ENCODE results near the gene FNDC3B.

Gene FNDC3B

DNA sequence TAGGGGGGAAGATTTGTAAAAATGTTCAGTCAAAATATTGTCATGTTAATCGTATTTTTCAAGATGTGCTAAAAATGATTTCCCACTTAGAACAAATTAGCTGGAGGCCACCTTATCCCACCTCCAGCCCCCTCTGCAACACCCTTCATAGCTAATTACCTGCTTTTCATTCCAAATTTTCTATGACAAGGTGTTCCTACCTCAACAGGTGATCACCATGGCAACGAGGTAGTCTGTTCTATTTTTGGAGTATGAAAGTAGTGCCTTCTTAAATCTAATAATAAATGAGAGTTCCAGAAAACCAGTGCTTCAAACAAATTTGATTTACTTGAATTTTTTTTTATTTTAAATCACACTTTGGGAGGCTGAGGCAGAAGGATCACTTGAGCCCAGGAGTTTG, 149.8 kb downstream of the FNDC3B start:
- DNase-seq (ENCODE audit: low read depth in 2 of 2) = no peak

DNA sequence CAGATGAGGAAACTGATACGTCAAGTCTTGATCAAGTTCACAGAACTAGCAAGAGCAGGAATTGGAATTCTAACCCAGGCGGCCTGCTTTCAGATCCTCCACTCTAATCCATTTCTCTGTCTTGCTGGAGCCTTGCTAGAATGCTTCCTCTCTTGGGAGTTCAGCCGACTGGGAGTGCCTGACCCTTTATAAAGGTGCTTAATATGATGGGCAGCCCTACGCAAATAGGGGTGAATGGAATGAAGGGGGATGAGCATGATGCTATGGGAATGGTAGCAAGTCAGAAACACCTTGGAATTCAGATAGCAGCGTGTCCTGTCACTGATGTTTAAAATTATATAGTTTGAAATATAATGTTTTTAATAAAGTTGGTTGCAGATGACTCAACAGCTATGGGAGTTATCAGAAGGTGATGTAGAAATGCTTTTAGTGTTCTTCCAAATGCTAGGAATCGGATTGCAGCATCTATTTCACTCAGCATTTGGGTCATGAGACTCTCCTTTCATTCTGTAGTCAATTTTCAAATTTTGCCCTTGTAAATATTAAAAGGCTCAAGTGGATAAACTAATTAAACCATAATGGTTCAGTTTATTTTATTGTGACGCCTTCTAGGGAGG, 150.7 kb downstream of the FNDC3B start:
- no peak for DNase-seq (ENCODE audit: low read depth in 2 of 2)

DNA sequence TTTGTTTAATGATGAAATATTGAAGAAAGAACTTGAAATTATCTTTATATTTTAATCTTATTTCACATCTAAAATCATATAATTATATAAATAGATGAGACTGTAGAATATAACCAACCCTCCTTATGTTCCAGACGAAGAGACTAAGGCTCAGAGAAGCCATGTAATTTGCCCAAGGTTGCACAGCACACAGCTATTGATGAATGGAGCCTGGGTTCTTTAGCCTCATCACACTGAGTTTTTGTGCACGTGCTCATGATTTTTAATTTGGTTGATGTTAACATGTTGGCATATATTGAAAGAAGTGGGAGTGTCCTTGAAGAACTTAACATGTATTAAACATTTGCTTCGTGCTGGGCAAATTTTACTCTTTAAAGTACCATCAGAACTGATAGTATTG, 151.6 kb downstream of the FNDC3B start:
- no peak for DNase-seq (ENCODE audit: low read depth in 2 of 2)

DNA sequence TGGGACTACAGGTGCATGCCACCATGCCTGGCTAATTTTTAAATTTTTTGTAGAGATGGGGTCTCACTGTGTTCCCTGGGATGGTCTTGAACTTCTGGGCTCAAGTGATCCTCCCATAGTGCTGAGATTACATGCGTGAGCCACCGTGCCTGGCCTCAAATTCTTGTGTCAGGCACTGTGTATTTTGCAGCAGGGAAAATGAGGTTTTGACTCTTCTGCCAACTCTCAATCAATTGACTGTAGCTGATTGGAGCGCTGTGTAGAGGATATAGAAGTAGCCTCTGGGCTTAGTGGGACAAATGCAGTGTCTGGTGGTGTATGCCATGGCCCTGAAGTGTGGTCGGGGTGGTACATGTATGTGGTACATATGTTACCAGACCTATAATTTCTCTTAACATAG, 152.3 kb downstream of the FNDC3B start:
- DNase-seq (ENCODE audit: low read depth in 2 of 2) = no peak

DNA sequence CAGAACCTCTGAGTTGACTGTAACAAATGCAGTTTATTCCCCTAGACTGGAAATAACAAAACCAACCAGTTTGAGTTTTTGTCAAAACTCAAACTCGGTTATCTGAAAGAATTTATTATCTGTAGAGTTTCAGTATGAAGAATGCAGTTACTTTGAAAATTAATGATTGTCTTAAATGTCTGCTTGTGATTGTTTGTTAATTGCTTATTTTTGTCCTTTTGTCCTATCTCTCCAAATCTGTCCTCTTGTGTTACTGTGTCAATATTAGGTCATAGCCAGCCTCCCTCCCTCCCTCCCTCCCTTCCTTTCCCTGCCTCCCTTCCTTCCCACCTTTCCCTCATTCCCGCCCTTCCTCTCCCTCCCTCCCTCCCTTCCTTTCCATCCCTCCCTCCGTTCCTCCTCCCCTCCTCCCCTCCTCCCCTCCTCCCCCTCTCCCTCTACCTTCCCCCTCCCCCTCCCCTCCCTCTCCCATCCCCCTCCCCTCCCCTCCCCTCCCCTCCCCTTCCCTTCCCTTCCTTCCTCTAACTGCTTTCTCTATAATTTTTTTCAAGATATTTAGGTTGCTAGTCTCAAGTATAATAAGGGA, 153.5 kb downstream of the FNDC3B start:
- DNase-seq (ENCODE audit: low read depth in 2 of 2) = no peak

DNA sequence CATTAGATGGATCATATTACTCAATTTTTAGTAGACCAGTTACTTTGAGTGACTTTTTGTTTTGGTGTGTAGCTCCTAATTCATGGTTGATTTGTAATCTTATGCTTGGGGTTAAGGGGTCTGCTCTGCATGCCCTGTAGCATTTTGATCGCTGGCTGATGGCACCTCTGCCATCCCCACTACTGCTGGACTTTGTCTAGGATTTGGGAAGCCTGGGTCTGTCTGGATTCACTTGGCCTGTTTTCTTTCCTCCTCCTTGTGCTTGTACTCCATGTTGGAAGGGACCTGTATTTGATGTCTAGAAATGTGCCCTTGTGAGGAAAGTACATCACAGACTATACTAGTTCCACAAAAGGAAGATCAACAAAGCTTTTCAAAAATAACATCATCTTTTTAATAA, 154.1 kb downstream of the FNDC3B start:
- no peak for DNase-seq (ENCODE audit: low read depth in 2 of 2)

DNA sequence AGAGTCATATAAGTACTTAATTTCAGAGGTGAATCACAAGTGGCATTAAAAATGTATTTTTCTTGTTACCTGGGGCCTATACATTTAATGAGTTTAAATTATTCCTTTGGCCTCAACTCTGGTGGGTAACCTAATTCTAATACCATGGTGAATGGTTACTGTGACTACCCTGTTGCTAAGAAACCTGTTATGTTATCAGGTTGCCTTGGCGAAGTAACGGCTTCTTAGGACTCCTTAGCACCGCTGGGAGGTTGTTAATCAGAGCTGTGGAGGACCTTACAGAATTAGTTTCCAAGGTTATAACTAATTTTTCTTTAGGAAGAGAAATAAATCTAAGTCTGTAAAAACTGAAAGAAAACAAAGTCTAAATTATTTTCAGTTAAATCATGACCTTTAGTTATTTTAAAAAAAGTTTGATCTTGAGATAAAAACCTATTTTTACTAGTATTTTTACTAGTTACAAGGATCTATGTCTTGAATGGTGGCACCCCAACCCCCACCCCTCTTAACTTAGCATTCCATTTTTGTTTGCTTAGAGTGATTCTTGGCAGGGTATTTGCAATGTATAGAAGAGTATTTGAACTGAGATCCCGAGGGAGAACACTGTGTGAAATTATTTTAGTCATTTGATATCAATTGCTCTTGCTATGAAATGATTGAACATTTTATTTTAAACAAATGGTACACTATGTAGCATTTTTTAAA, 155.5 kb downstream of the FNDC3B start:
- DNase-seq (ENCODE audit: low read depth in 2 of 2) = no peak

DNA sequence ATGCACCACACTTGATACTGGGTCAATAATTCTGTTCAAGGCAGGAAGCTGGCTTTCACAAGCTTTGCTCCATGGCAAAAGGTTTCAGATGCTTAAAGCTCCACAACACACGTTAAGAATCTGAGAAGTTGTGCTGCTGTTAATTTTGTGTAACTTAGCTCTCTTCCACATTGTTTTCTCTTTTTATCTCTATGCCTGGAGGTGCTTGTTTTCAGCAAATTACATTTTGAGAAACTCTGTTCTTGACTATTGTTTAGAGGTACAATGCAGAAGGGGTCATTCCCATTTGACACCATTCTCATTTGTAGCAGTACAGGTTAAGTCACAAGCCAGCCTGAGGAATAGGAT, 156.0 kb downstream of the FNDC3B start:
- no peak for DNase-seq (ENCODE audit: low read depth in 2 of 2)

DNA sequence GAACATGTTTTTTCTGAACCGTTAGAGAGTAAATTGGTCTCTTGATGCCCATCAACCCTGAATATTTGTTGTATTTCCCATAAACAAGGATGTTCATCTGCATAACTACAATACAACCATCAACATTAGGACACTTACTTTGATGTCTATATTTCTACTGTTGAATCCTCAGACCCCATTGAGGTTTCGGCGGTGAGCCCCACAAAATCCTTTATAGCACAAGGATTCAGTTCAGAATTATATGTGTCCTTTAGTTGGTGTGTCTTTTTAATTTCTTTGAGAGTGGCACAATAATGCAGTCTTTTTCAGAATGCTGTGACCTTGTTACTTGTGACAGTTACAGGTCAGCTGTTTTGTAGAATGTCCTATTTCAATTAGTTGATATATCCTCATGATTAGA, 158.0 kb downstream of the FNDC3B start:
- no peak for DNase-seq (ENCODE audit: low read depth in 2 of 2)

DNA sequence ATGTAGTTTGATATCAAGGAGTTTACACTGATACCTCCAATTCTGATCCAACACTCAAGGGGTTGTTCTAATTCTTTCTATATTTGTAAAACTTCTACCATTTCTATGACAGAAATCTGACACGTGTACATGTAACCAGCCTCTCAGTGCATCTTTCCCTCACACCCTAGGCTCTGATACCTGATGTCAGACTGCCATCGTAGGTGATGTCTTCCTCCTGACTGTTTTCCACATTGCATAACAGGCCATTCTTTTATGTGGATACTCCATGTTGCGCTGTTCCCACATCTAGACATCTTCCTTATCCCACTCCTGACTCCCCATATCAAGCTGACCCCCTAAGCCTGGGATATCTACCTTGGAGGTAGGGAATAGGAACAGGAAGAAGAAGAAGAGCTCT, 159.1 kb downstream of the FNDC3B start:
- no peak for DNase-seq (ENCODE audit: low read depth in 2 of 2)

DNA sequence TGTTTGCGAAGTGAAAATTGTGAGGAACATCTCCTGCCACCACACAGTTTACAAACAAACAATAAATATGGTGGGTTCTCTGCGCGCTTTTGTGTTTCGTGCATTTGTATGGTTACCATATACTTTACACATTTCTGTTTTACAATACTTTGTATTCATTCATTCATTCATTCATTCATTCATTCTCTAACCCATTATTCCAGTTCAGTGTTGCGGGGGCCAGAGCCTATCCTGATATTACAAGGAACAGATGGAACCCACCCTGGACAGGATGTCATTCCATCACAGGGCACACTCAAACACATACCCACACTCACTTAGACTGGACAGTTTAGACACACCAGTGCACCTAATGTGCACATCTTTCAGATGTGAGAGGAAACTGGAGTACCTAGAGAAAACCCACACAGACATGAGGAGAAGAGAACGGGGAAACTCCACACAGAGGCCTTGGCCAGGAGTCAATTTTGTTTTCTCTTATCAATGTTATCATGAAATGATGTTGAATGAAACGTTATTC, 160.5 kb downstream of the FNDC3B start:
- no peak for DNase-seq (ENCODE audit: low read depth in 2 of 2)

DNA sequence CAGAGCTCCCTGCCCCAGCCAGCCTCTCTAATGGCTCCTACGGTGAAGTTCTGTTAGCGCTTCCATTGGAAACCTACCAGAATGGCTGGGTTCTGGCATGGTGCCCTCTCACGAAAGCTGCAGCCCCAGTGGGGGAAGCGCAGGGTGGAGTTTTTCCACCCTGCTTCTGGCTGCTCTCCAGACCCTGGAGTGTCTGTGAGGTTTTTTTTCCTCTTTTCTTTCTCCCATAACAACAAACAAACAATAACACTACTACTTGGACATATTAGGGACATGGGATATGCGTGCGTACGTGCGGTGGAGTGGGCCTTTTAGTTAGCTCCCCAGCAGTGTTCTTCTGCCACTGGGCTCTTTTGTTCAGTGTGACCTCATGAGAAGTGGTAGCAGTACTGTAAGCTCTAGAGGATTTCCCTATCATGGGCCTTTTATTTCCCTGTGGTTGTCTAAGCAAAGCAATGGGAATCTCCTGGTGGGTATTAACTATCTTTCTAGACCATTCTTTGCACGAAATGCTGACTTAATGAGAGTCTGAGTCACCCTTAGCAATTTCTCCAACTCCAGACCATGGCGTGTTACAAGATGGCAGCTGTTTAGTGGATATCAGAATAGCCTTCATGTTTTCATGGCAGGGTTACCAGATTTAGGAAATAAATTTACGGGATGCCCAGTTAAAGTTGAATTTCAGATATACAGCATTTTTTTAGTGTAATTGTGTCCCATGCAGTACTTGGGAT, 161.9 kb downstream of the FNDC3B start:
- DNase-seq (ENCODE audit: low read depth in 2 of 2) = no peak

DNA sequence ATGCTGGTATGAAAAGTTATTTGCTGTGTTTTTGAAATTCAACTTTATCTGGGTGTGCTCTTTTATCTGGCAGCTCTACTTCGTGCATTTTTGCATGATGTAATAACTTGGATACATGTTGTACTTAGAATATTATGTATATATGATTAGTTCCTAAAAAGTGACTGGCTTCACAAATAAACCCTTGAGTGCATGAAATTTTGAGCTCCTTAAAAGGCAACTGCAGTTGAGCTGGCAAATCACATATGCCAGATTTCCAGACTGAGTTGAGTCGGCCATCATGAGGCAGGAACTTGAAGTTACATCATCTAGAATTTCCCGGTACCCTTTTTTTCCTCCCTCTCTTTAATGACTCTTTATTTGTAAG, 162.5 kb downstream of the FNDC3B start:
- no peak for DNase-seq (ENCODE audit: low read depth in 2 of 2)

DNA sequence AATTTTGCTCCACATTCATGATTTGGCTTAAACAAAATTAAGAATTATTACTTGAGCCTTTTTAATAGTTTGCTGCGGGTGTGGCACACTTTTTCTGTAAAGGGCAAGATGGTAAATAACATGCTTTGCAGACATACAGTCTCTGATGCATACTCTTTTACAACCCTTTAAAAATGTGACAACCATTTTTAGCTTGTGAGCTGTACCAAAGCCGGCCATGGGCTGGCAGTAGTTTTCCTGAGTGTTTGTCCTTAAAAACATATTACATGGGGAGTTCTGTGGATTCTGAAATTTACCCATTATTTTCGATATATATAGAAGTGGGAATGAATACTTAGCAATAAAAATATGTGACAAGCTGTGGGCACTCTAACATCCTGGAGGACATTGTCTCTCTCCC, 163.4 kb downstream of the FNDC3B start:
- no peak for DNase-seq (ENCODE audit: low read depth in 2 of 2)

DNA sequence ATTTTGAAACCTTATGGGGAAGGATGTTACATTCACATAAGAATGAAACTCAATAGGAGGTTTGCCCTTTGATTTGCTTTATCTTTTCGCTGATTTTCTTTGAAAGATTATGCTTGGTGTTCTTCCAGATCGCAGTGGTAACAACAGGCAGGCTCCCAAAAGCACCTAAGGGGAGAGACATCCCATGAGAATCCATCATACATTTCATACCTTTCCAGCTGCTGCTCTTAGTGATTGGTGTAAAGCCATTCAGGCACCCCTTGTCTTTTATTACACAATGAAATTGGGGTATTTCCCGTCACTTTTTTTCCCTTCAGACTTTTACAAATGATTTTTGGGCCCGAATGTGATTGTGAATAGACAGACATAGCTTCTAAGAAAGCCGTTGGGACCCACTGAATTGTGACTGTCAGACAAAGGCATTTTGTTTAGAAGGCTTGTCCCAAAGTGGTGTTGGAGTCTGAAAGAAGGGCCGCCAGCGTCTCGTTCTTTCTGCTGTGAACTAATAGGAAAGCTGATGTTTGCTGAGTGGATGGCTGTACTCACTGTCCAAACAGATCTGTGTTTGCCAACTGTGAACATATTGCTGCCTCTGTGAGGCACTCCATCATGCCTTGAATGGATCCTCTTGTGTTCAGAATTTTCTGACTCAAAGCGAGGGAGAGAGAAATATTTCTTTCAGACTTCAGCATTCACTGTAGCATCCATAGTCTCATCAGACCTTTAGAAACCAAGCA, 164.3 kb downstream of the FNDC3B start:
- no peak for DNase-seq (ENCODE audit: low read depth in 2 of 2)

DNA sequence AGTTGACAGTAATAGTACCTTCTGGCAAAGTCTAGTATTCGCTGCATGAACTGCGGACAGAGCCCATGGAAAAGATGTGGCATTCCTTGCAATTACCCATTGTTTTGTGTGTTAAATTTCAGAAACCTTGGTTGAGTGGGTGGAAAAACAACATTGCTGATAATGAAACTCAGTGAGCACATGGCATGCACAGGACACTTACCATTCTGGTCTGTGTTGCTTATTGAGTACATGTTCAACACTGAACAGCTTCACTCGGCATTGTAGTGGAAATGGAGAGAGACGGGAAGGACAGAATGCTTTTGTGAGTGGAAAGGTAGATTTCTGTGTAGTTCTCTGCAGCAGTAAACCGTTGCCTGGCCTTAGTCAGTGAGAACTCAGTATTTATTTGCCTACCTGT, 165.3 kb downstream of the FNDC3B start:
- no peak for DNase-seq (ENCODE audit: low read depth in 2 of 2)

DNA sequence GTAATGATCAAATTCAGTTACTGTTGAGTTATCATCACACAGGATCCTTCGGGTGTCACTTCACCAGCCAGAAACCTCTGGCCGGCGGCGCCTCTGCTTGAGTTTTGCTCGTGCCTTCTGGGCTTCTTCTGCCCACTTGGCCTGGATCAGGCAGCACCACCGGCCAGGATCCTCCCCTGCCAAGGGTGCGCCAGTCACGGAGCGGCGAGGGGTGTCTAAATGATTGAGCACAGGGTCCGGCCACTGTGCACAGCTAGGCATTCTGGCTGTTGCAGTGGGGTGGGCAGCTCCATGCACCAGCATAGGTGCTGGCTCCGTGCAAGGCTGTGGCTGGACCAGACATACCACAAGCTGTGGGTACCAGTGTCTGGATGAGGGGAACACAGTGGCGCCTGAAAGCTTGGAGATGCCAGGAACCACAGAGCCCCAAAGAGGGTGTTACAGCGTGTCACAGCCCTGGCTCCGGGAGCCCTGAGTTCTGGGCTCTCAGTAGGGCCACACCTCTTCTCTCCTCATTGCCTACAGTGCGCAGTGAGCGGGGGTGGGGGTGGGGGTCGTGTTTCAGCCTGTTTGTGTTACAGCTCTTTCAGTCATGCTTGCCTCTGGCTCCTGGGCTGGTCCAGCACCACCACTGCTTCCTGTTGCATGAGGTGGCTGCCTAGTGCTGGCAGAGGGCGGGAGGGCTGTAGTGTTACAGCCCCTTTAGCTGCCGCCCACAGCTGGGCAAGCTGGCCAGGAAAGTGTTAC, 169.4 kb downstream of the FNDC3B start:
- DNase-seq (ENCODE audit: low read depth in 2 of 2) = no peak

DNA sequence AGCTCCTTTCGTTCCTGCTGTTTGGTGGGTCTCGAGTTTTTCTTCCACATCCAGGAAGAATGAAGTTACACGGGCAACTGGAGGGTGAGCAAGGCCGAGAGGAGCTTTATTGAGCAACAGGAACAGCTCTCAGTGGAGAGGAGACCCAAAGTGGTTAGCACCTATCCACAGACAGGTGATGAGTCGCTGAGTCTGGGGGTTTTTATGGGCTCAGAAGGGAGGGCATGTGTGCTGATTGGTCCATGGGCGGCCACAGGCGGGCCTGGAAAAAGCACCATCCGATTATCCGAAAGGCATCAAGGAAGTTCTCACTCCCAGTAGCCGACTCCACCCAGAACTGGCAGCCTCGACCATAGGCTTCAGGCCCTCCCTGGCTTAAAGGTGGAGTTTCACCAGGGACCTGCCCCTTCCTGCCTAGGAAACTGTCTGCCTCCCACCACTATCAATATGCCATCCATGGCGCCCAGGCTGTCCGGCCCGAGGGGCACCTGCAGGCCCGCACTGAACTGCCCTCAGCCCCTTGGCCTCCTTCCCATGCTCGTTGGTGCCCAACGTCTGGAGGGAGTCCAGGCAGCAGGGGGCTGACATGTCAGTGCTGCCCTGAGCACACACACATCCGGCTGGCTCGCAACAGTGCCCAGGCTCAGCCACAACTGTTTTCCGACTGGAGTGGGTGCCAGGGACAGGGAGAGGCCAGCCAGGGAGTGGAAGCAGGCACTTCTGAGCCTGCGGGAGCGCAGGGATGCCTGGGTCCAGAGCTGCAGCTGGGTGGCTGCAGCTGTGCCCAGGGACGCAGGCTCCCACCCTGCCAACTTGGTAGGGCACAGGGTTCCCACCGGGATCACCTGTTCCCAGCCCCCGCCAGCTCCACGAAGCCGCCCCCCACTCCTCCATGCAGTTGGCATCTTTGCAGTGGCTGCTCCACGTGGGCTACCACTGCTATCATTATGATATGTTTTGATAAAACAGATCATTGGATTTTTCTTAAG, 170.2 kb downstream of the FNDC3B start:
- no peak for DNase-seq (ENCODE audit: low read depth in 2 of 2)

DNA sequence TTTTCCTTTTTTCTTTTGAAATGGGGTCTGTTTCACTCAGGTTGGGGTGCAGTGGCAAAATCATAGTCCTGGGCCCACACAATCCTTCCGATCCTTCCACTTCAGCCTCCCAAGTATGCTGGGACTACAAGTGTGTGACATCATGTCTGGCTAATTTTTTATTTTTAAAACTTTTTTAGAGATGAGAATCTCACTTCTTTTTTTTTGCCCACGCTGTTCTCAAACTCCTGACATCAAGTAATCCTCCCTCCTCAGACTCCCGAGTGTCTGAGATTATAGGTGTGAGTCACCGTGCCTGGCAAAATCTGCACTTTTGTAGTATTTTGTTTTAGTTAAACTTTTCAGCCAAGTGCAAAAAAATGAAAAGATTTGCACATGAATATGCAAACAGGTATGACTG, 171.0 kb downstream of the FNDC3B start:
- DNase-seq (ENCODE audit: low read depth in 2 of 2) = no peak

DNA sequence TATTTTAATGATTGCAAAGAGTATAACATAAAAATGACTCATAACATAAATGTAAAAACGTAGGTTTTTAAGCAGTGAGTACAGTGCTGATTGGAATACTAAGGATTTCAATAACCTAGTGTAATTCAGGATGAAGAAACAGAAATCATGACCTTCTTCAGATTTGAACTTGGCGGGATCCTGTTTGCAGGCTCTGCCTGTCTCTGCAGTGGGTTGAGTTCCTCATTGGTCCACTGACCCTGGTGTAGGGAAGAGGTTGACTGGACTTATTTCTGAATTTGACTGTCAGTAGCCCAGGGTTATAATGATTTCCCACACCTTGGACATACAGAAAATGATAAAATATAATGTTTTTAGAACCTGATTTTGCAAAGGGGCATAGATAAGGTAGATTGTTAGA, 171.7 kb downstream of the FNDC3B start:
- no peak for DNase-seq (ENCODE audit: low read depth in 2 of 2)
